Measurements from ENCODE around the gene POTEM.
"Not testable (repeated sequence)": the region's sequence is repeated elsewhere in the genome, so short reads cannot be mapped to it uniquely, and the experiment has no call there.

GRCh38 chr14:19006490-19006889 is 39.3 kb downstream of the POTEM start:
- TF ChIP-seq CTCF (IDR thresholded peaks at IDR 0.05 in 4 of 5, conservative IDR thresholded peaks at IDR 0.05 in 1 of 5); POLR2A (IDR thresholded peaks at IDR 0.05): not testable (repeated sequence)

Data from gastrocnemius medialis (tissue), 4 donors.